ENCODE results near the gene COL6A1. TPM values are rescaled to one million over a fixed set of nuclear protein-coding genes. Genes with fewer than 3 reads are reported as not detected.
A peak's percentile ranks its signal among the peaks of the same experiment; 100 is the strongest.
"Not testable (repeated sequence)": the region's sequence is repeated elsewhere in the genome, so short reads cannot be mapped to it uniquely, and the experiment has no call there.

COL6A1 gene
- total RNA-seq, 4 donors from 2014 or later: 96.1 to 213 (median 162) TPM

DNA sequence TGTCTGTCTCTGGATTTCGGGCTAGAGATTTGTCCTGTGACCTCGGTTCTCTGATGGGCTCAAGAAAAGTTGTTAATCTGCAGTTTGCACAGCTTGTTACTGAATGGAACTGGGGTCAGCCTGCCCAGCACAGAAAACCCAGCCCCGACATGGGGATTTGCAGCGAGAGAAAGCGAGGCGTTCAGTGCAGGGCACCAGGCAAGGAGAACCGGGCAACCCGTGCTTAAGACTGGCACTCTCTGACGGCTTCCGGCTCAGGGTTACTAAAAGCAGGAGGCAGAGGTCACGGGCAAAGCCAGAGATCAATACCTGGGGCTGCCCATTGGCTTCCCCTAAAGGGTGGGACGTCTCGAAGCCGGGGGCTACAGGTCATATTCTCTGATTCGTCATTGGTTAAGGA, 29.9 kb upstream of the COL6A1 start:
- H3K27ac ChIP-seq: no peak overlapping the region
- H3K4me1 ChIP-seq: peaks cover 24 to 37% of the 10 kb centered on the region in 2 donors

DNA sequence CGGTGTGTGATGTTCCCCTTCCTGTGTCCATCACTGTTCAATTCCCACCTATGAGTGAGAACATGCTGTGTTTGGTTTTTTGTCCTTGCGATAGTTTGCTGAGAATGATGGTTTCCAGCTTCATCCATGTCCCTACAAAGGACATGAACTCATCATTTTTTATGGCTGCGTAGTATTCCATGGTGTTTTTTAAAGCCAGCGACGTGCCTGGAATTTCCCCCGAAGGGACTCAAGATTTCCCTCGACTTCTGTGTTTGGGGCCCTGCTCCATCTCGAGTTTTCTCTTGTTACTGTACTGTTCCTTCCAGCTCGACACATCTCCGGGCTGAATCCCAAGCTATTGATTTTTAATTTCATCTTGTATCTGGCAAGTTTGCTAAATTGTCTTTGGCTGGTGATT, 29.0 kb upstream of the COL6A1 start:
- WGBS, 2 donors: 93% methylated on average over 10 of the region's 10 CpGs
- H3K9me3 ChIP-seq; intact Hi-C loops (cut with DNase I); H3K36me3 ChIP-seq; H3K4me3 ChIP-seq (replicated peaks in 1 of 3); H3K27me3 ChIP-seq; DNase-seq: not testable (repeated sequence)
- Histone ChIP-seq H3K27ac (peak overlapping the region; percentile 87 to 93 (median 91)), H3K4me1 (peaks cover 24 to 37% of the 10 kb centered on the region in 2 donors)

More for the DNA sequence above, 29.9 kb upstream of the COL6A1 start:
- intact Hi-C loops (cut with DNase I): no loop called here
- TF ChIP-seq POLR2A (IDR thresholded peaks at IDR 0.05): no peak
- TF ChIP-seq, protein P1, sequence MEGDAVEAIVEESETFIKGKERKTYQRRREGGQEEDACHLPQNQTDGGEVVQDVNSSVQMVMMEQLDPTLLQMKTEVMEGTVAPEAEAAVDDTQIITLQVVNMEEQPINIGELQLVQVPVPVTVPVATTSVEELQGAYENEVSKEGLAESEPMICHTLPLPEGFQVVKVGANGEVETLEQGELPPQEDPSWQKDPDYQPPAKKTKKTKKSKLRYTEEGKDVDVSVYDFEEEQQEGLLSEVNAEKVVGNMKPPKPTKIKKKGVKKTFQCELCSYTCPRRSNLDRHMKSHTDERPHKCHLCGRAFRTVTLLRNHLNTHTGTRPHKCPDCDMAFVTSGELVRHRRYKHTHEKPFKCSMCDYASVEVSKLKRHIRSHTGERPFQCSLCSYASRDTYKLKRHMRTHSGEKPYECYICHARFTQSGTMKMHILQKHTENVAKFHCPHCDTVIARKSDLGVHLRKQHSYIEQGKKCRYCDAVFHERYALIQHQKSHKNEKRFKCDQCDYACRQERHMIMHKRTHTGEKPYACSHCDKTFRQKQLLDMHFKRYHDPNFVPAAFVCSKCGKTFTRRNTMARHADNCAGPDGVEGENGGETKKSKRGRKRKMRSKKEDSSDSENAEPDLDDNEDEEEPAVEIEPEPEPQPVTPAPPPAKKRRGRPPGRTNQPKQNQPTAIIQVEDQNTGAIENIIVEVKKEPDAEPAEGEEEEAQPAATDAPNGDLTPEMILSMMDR (IDR thresholded peaks at IDR 0.05): no peak
- Histone ChIP-seq H3K27me3 (no peaks in the 10 kb centered on the region), H3K9me3 (no peaks in the 10 kb centered on the region), H3K36me3 (no peaks in the 10 kb centered on the region), H3K4me3 (replicated peaks in 1 of 3) (no peak overlapping the region)
- 86 to 88% methylated on average over 15 of the region's 15 CpGs for WGBS, 2 donors
- no peak for DNase-seq

DNA sequence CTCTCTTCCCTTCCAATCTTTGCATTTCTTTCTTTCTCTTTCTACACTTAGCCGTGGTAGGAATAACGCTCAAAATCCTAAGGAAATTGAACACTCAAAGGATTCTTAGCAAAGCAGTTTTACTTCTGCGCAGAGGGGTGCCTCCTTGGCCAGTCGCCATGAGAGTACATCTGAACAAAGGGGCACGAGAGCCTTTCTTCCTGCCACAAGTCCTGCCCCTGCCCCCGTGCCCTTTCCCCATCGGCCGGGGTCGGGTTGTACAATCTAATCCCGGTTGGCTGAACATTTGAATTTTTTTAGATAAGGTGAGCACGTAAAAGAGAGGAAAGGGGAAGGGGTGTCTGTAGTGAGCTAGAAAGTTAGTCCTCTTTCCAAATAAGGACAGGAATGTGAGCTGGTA, 28.6 kb upstream of the COL6A1 start:
- DNase-seq: no peak
- TF ChIP-seq POLR2A (IDR thresholded peaks at IDR 0.05): no peak
- TF ChIP-seq, protein P1 (IDR thresholded peaks at IDR 0.05): no peak
- Histone ChIP-seq H3K27ac (peak overlapping the region; percentile 87 to 93 (median 91)), H3K4me3 (replicated peaks in 1 of 3) (no peak overlapping the region), H3K4me1 (peaks cover 24 to 37% of the 10 kb centered on the region in 2 donors), H3K27me3 (no peaks in the 10 kb centered on the region), H3K9me3 (no peaks in the 10 kb centered on the region), H3K36me3 (no peaks in the 10 kb centered on the region)
- intact Hi-C loops (cut with DNase I): no loop called here
- WGBS, 2 donors: 60 to 62% methylated on average over 11 of the region's 11 CpGs

DNA sequence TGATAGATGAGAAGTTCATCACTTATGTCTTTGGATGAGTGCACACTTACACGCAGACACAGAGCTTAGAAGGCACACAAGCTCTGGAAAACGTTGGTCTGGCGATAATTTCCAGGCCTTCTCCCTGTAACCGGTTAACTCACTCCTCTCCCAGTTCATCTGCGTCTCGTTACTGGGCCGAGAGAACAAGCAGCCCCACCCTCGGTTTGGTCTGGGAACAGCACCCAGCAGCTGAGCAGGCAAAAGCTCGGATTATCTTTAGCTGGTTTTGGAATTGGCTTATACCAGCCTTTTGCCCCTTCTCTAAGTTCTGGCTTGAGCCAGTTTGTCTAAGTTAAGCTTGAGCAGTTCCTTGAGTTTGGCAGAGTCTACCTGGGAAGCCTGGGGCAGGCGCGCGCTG, 27.3 kb upstream of the COL6A1 start:
- H3K4me3 ChIP-seq (replicated peaks in 1 of 3): no peak overlapping the region
- H3K36me3 ChIP-seq: no peaks in the 10 kb centered on the region
- no peaks in the 10 kb centered on the region for H3K27me3 ChIP-seq
- DNase-seq: peak; percentile 78 to 79
- H3K27ac ChIP-seq: peak overlapping the region; percentile 87 to 93 (median 91)
- no peaks in the 10 kb centered on the region for H3K9me3 ChIP-seq
- H3K4me1 ChIP-seq: peaks cover 24 to 40% of the 10 kb centered on the region in 2 donors
- TF ChIP-seq, protein P1 (IDR thresholded peaks at IDR 0.05): peak in 4 of 6 experiments; percentile 38 to 45 (median 43)
- TF ChIP-seq POLR2A (IDR thresholded peaks at IDR 0.05): peak in 1 of 2 donors; percentile 35
- intact Hi-C loops (cut with DNase I): no loop called here
- 23 to 24% methylated on average over 9 to 12 of the region's 12 CpGs for WGBS, 2 donors

DNA sequence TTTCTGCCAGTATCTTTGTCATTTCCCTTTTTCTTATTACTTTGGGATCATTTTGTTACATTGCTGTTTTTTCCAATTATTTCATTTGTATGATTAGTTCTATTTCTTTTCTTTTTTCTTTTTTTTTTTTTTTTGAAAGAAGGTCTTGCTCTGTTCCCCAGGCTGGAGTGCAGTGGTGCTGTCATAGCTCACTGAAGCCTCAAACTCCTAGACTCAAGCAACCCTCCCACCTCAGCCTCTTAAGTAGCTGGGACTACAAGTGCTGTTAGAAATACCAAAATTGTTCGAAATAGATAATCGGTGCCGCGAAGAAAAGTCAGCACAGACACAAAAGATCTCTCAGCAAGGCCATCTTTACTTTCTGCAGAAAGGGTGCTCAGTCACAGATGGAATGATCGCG, 26.6 kb upstream of the COL6A1 start:
- Histone ChIP-seq H3K9me3 (no peaks in the 10 kb centered on the region), H3K27ac (peak overlapping the region; percentile 87 to 93 (median 91)), H3K36me3 (no peaks in the 10 kb centered on the region), H3K4me3 (replicated peaks in 1 of 3) (no peak overlapping the region), H3K4me1 (peaks cover 22 to 38% of the 10 kb centered on the region in 2 donors), H3K27me3 (no peaks in the 10 kb centered on the region)
- TF ChIP-seq POLR2A (IDR thresholded peaks at IDR 0.05): no peak
- TF ChIP-seq, protein P1 (IDR thresholded peaks at IDR 0.05): no peak
- intact Hi-C loops (cut with DNase I): no loop called here
- DNase-seq: peak; percentile 67 to 68
- WGBS, 2 donors: 69 to 80% methylated on average over 6 of the region's 6 CpGs
